WTC11 (cell line): ENCODE measurements around the gene PRKCQ.

ENCODE experiments used
- CTCF ChIP-seq: fragments of 200-600 bp; IDR thresholded peaks from 2 replicates; pipeline ENCODE4 v1.8.0; 2022; ENCODE audit warnings: antibody characterized with exemption
- E2F4 ChIP-seq: sonication (generic); formaldehyde crosslinking; IDR thresholded peaks from 2 replicates; pipeline ENCODE4 v1.8.1; 2022; ENCODE audit warnings: low read depth, mild to moderate bottlenecking, moderate library complexity, missing genetic modification reagents, borderline replicate concordance
- E2F5 ChIP-seq: sonication (generic); formaldehyde crosslinking; IDR thresholded peaks from 2 replicates; pipeline ENCODE4 v1.8.1; 2022; ENCODE audit warnings: mild to moderate bottlenecking, moderate library complexity, missing genetic modification reagents
- MAX ChIP-seq: sonication (generic); formaldehyde crosslinking; IDR thresholded peaks from 2 replicates; pipeline ENCODE4 v1.8.0; 2022; ENCODE audit warnings: mild to moderate bottlenecking, missing genetic modification reagents
- NFYB ChIP-seq: sonication (generic); formaldehyde crosslinking; conservative IDR thresholded peaks from 2 replicates; pipeline ENCODE4 v1.8.0; 2022; ENCODE audit warnings: low read depth, missing genetic modification reagents
- NR3C1 ChIP-seq: sonication (generic); formaldehyde crosslinking; conservative IDR thresholded peaks from 2 replicates; pipeline ENCODE4 v1.8.1; 2023; ENCODE audit warnings: low read depth, mild to moderate bottlenecking, missing genetic modification reagents
- PRDM15 ChIP-seq: sonication (generic); formaldehyde crosslinking; IDR thresholded peaks from 2 replicates; pipeline ENCODE4 v1.8.0; 2022; ENCODE audit warnings: missing genetic modification reagents
- RELA ChIP-seq: sonication (generic); formaldehyde crosslinking; IDR thresholded peaks from 2 replicates; pipeline ENCODE4 v1.8.1; 2022; ENCODE audit warnings: missing genetic modification reagents, mild to moderate bottlenecking, borderline replicate concordance
- RORB ChIP-seq: fragments of 250-450 bp; sonication (Bioruptor Pico); IDR thresholded peaks from 2 replicates; pipeline ENCODE4 v1.9.0; 2021; ENCODE audit warnings: mild to moderate bottlenecking
- STAT6 ChIP-seq: sonication (generic); formaldehyde crosslinking; conservative IDR thresholded peaks from 2 replicates; pipeline ENCODE4 v1.8.1; 2023; ENCODE audit warnings: mild to moderate bottlenecking, low read depth, missing genetic modification reagents, moderate library complexity
- USF1 ChIP-seq: sonication (generic); formaldehyde crosslinking; IDR thresholded peaks from 2 replicates; pipeline ENCODE4 v1.8.0; 2022; ENCODE audit warnings: mild to moderate bottlenecking, missing genetic modification reagents
- USF2 ChIP-seq: sonication (generic); formaldehyde crosslinking; IDR thresholded peaks from 2 replicates; pipeline ENCODE4 v1.8.1; 2023; ENCODE audit warnings: mild to moderate bottlenecking, missing genetic modification reagents, moderate library complexity
- ZNF423 ChIP-seq: fragments of 250-450 bp; sonication (Bioruptor Pico); IDR thresholded peaks from 2 replicates; pipeline ENCODE4 v2.1.2; 2022; ENCODE audit warnings: mild to moderate bottlenecking, moderate library complexity
- ZNF512 ChIP-seq: sonication (generic); formaldehyde crosslinking; IDR thresholded peaks from 2 replicates; pipeline ENCODE4 v1.8.1; 2022; ENCODE audit warnings: missing genetic modification reagents, borderline replicate concordance

GRCh38 chr10:6588082-6588481, 8.0 kb upstream of the PRKCQ start:
- TF ChIP-seq CTCF (no peak), ZNF423 (CRISPR knock-in tag) (no peak), RELA (CRISPR knock-in tag) (no peak), USF1 (CRISPR knock-in tag) (no peak), NR3C1 (CRISPR knock-in tag) (no peak), PRDM15 (CRISPR knock-in tag) (no peak), E2F5 (no peak), NFYB (CRISPR knock-in tag) (no peak), RORB (CRISPR knock-in tag) (no peak), STAT6 (CRISPR knock-in tag) (no peak), USF2 (CRISPR knock-in tag) (no peak), E2F4 (CRISPR knock-in tag) (no peak), MAX (CRISPR knock-in tag) (no peak), ZNF512 (CRISPR knock-in tag) (no peak)
